Hypothalamus (tissue), 51 donors: ENCODE data around the gene AP3M1.

ENCODE experiments used
- DNase-seq, 51 donors: peaks; one replicate each; lab custom pipeline; 2025; lab: John Stamatoyannopoulos, UW

The AP3M1 gene

DNA sequence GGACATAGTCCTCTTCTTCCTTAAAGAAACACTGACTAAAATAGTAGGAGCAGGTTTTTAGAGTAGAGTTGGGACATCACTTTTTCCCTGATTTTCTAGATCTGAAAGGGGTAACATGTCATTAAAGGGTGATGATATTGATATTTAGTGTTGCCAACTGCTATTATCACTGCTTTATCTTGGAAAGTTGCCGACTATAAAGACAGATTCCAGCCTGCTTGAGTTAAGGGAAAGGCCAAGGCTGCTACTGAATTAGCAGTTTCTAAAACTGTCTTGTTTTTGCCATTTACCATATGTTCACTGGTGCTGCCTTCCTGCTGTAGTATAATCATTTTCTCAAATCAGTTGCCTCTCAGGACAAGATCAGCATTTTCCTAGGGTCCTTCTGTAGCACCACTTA, 29.7 kb downstream of the AP3M1 start:
- no peak for DNase-seq

- DNase-seq = no peak
Measured at GRCh38 chr10:74118804-74119203, 31.8 kb downstream of the AP3M1 start.

- DNase-seq = no peak
Measured at GRCh38 chr10:74117738-74118137, 32.9 kb downstream of the AP3M1 start.

DNA sequence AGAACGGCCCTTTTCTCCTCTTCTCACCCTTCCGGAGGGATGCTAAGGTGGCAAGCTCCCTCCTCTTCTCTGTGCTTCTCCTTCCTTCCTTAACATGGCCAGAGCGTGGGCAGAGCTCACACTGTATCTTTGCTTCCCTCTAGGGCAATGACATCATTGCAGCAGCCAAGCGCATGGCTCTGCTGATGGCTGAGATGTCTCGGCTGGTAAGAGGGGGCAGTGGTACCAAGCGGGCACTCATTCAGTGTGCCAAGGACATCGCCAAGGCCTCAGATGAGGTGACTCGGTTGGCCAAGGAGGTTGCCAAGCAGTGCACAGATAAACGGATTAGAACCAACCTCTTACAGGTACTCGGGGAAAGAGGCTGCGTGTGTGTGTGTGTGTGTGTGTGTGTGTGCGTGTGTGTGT, 36.6 kb downstream of the AP3M1 start:
- DNase-seq = peak in 16 of 51 donors; percentile 2 to 61 (median 22)

- DNase-seq = no peak
Measured at GRCh38 chr10:74113546-74113945, 37.1 kb downstream of the AP3M1 start.

DNA sequence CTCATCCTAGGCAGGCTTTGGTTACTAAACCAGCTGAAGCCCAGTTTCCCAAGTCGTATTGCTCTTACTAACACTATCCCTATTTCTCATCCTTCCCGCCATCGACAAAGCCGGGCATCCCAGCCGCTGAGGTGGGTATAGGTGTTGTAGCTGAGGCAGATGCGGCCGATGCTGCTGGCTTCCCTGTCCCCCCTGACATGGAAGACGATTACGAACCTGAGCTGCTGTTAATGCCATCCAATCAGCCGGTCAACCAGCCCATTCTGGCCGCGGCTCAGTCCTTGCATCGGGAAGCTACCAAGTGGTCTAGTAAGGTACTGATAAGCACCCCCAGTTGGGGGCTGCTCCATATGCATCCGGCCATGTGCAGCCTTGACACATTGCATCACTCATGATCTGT, 38.8 kb downstream of the AP3M1 start:
- no peak for DNase-seq

DNA sequence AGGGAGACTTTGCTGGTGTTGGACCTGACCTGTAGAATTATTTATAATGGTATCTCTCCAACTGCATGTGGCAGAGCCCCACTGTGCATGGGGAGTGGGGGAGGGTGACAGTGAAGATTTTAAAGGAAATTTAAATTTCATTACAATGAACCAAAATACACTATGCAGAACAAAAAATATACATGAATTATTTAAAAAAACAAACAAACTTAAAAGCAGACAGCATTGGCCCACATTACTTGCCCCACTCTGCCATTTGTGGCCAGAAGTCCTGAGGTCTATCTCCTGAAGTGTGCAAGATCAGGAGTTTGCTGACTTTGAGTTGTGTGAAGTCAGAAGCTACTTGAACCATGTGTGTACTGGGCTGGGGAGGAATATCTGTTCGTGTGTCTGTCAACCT, 40.5 kb downstream of the AP3M1 start:
- DNase-seq = no peak

GRCh38 chr10:74109452-74109851, 41.2 kb downstream of the AP3M1 start:
- no peak for DNase-seq

GRCh38 chr10:74107391-74107790, 43.2 kb downstream of the AP3M1 start:
- DNase-seq = no peak

- peak in 9 of 51 donors; percentile 4 to 30 (median 13) for DNase-seq
Measured at GRCh38 chr10:74104996-74105395, 45.6 kb downstream of the AP3M1 start.

DNA sequence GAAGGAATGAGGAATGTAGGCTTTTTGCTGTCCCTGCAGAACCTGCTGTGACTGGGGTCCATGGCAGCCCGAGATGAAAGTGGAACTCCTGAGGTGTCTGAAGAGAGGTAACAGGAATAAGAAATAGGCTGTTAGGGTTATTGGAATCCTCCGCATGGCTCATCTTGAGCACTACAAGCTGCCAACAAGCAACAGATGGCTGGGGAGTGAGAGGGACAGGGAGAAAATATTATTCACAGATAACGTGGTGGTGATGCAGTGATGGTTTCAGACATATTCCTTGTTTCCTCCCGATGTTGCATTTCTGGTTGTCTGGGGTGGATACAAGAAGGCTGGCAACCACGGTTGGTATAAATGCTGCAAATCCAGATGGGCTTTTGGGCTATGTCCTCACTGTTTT, 46.1 kb downstream of the AP3M1 start:
- peak in 1 of 51 donors; percentile 23 for DNase-seq

- peak in 10 of 51 donors; percentile 2 to 41 (median 10) for DNase-seq
Measured at GRCh38 chr10:74103560-74104258, 46.9 kb downstream of the AP3M1 start.

GRCh38 chr10:74099836-74100235, 50.8 kb downstream of the AP3M1 start:
- no peak for DNase-seq

DNA sequence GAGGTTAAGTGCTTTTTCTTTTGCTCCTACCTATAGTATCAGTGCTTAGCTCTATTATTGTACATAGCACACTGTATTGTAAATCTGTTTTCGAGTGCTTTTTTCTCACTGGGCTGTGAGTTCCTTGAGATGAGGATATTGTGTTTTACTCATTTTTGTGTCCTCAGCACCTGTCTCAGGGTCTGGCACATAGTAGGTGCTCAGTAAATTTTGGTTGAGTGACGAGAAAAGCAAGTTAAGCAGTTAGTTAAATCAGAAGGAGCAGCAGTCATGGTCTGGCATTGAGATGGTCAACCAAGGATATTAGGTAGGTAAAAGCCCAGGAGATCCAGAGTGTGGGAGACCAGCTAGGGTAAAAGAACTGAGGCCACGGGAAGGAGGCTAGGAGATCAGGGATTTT, 51.2 kb downstream of the AP3M1 start:
- DNase-seq = no peak

DNA sequence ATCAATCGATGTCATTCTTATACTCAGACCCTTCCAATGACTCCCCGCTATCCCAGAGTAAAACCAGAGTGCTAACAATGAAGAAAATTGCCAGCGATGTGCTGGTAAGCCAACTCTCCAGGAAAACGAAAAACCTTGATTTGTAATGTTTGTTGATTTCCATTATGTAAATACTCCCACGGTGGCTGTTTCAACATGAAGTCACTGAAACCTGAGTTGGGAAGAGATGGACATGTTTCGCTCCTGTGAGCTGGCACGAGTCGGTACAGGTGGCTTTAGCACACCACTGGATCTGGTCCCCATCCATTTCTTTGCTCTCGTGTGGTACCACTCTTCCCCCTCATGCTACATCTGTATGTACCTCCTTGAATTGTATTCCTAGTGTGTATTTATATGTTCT, 52.9 kb downstream of the AP3M1 start:
- no peak for DNase-seq

DNA sequence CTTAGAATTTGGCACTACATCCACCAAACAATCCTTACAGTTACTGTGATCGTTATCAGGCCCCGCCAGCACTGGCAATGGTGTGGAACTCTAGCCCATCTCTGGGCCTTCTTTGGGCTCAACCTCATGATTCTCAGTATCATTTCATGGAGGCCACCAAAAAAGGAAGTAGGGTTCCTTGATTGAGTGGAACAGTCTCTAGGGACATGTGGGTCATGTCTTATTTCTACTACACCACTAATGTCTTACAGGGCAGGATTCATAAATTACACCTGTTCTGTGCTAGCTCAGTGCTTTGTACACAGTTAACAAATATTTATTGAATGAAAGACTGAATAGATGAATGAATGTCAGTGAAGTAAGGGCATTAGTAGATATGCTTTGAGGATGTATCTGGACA, 53.9 kb downstream of the AP3M1 start:
- DNase-seq = no peak

- DNase-seq = no peak
Measured at GRCh38 chr10:74094231-74094630, 56.4 kb downstream of the AP3M1 start.

- DNase-seq = no peak
Measured at GRCh38 chr10:74093530-74094164, 57.0 kb downstream of the AP3M1 start.

GRCh38 chr10:74092372-74092771, 58.3 kb downstream of the AP3M1 start:
- DNase-seq = no peak

DNA sequence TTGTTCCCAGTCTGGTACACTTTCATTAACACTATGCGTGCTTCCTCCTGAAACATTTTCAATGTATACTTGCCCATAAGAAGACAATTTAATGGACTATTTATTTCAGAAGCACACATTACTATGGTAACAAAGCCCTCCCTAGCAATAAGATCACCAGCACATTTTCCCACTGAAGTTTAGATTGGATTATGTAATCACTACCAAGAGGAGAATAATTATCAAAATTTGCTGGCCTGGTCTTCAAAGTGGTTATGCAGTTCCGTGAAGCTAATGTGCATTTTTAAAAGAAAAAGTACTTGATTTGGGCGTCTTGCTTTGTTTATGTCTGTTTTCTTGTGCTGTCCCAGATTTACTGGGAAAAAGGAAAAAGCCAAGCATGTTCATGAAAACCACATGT, 61.9 kb downstream of the AP3M1 start:
- no peak for DNase-seq

DNA sequence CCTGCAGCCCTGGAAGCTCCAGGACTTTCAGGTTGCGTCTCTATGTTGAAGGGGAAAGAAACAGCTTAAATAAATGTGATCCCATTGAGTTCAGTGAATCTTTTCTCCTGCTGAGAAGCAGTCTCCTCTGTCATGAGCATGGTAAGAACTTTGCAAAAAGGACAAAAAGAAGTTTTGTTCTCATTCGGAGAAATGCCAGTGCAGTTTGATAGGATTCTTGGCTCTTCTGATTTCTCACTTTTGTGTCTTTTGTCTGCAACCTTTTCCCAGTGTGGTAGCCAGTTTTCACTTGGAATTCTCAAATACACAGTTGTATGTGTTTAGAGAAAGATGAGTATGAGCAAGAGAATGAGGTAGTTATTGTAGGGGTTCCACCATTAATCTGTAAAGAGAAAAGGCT, 64.3 kb downstream of the AP3M1 start:
- DNase-seq = no peak

DNA sequence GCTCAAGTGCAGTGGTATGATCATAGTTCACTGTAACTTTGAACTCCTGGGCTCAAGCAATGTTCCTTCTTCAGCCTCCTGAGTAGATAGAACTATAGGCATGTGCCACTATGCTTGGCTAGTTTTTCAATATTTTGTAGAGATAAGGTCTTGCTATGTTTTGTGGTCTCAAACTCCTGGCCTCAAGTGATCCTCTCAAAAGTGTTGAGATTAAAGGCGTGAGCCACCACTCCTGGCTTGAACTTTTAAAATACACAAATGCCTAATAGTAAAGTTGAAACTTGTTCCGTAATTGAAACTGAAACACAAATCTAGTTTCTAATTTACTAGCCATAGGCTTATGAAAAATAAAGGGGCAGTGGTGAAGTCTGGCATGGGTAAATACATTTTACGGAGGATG, 65.7 kb downstream of the AP3M1 start:
- no peak for DNase-seq

- DNase-seq = no peak
Measured at GRCh38 chr10:74083304-74083703, 67.3 kb downstream of the AP3M1 start.
